Right lobe of liver (tissue), 4 donors: ENCODE results near the gene RHBG.

Source experiments
- CTCF ChIP-seq, 4 donors: fragments of 200-600 bp in 3 of 4; fragments of 450-650 bp in 1 of 4; IDR thresholded peaks; one replicate each; pipeline versions ENCODE4 v1.5.1 to v1.8.0; 2016 to 2022; ENCODE audit warnings: antibody characterized with exemption in 4 of 4, mild to moderate bottlenecking in 2 of 4
- POLR2A ChIP-seq: fragments of 450-650 bp; IDR thresholded peaks from one replicate; pipeline ENCODE4 v1.6.1; 2017; ENCODE audit warnings: antibody characterized with exemption, mild to moderate bottlenecking
- donor health status: DM: no; HTN: no; CAD: no.
- donor health status: DM: no; HTN: no; CAD: no.
- donor health status: DM: no; HTN: yes; CAD: no.

- no peak for TF ChIP-seq POLR2A
- TF ChIP-seq CTCF (IDR thresholded peaks at IDR 0.05) = no peak
Observed at GRCh38 chr1:156391366-156391677, 22.3 kb downstream of the RHBG start.
